DMS53 treated with DMSO at 0.1 percent for 48 hours (cell line): ENCODE data around the gene ADAMTSL2.

Experiments
- DNase-seq: peaks from one replicate; lab custom pipeline; 2025; ENCODE audit not compliant: unreplicated experiment; lab: John Stamatoyannopoulos, UW

The ADAMTSL2 gene

GRCh38 chr9:133584559-133585476 is 50.3 kb downstream of the ADAMTSL2 start:
- peak; percentile 48 for DNase-seq

DNA sequence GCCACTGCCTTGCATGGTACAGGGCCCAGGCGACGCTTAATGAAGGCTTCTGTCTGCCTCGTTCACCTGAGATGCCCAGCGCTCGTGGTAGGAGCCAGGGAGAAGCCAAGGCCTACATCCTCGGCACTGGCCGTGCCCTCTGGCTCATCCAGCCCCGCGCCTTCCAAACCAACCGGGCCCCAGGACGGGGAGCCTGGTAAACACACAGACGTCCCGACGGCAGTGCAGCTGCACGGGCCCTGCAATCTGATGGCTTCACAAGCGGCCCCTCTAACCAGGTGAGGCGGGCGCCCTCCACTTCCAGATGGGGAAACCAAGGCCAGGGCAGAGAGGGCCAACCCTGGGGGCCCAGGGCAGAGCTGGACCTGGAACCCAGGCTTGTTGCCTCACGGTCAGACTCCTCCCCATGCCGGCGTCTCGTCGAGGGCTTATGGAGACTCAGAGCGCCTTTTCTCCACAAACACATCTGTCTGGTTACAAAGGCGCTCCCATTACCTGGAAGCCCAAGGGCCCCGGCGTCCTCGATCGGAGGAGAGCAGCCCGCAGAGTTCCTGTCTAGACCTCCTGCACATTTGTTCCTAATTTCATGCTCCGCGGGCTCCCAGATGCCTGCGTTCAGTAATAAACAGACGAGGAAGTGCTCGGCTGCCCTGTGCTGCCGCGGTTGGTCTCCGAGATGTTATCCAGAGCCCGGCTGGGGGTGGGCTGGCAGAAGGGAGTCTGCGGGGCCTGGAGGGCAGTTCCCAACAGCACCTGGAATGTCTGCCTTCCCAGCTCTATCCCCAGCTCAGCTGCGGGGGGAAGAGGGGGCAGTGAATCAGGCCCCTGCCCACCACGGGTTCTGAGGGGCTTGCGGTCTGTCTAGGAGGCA is 51.2 kb downstream of the ADAMTSL2 start:
- DNase-seq, result no peak

DNA sequence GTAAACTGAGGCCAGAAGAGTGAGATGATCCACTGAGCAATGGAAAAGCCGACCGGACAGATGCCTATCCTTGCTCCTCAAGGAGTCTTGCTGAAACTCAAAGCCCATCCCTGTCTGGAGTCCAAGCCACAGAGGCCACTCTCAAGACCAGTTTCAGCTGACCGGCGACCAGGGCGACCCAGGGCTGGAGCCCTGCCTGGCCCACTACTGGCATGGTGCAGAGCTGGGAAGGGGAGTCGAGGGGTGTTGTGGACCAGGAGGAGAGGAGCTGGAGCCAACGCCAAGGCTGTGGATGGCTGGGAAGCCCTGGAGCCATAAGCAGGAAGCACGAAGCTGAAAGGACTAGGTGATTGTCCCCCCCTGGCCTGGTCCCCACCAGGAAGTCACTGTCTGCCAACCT is 52.5 kb downstream of the ADAMTSL2 start:
- DNase-seq, result no peak

- no peak for DNase-seq
Measured at GRCh38 chr9:133587466-133587865, 53.0 kb downstream of the ADAMTSL2 start.

DNA sequence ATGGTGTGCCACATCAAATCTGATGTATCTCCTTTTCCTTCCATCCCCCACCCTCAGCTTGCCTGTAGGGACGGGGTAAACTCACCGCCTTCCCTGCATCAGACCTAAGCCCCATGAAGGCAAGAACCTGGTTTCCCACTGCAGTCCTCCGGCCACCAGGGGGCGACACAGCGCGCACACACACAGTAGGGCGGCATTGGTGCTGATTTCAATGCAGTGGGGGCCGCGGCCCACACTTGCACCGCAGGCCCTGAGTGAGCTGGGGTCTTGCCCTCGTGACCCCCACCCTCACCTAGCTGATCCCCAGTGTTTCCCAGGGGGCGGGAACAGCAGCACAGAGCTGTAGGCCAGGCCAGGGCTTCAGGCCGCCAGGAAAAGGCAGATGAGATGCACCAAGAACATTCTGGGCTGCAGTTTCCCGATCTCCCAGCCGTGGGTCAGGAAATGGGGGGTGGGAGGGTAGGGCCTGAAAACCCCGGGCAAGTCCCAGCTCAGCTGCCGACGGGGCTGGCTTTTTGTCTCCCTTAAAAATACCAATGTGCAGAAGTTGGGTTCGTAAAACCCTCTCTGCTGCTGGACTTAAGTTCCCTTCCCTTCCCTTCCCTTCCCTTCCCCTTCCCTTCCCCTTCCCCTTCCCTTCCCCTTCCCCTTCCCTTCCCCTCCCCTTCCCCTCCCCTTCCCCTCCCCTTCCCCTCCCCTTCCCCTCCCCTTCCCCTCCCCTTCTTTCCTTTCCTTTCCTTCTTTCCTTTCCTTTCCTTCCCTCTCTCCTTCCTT is 55.1 kb downstream of the ADAMTSL2 start:
- DNase-seq, result no peak

GRCh38 chr9:133590231-133590855 is 55.8 kb downstream of the ADAMTSL2 start:
- no peak for DNase-seq

- DNase-seq, result peak; percentile 25
Measured at GRCh38 chr9:133591116-133591910, 56.8 kb downstream of the ADAMTSL2 start.

GRCh38 chr9:133591985-133592384 is 57.5 kb downstream of the ADAMTSL2 start:
- DNase-seq, result no peak

GRCh38 chr9:133592731-133593409 is 58.4 kb downstream of the ADAMTSL2 start:
- DNase-seq, result no peak

DNA sequence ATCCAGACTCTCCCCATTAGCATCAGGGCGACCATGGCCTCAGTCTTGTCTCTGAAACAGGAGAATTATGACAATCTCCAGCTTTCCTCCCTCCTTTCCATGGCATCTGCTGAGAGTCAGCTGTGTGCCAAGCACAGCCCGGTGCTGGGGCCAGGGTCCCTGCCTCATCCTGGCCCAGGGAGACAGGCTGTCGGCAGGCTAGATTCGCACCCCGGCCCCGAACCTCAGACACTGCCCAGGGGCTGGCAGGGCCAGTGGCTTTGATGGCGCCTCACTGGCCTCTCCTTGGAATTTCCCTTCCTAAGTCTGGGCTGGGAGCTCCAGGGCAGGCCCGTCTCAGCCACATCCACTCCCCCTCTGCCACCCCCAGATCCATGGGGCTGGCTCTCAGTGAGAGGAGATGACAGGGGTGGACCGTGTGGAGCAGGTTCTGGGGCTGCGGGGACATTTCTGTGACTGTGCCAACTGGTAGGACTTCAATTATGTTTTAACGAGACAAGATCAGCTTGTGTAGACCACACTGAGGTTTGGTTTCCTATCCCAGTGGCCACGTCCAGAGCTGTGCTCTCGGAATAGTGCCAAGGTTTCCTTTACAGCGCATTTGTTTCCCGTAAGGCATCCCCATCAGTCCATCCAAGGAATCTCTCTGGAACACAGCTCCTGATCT is 59.2 kb downstream of the ADAMTSL2 start:
- DNase-seq, result no peak

DNA sequence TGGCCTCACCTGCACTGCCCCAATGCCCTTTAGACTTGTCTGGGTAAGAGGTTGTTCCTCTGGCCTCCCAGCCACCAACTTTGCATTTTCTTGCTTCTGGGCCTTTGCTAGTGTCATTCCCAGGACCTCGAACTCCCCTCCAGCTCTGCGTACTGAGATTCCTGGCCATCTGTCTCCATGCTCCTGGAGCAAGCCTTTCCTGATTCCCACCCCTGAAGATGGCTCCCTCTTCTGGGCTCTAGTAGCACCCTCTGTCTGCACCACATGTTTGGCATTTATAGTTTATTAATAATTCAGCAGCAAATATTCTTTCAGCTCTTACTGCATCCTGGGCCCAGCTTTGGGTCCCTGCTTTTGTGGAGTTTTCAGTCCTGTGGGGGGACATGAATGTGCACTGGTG is 59.8 kb downstream of the ADAMTSL2 start:
- DNase-seq, result no peak

GRCh38 chr9:133595910-133596309 is 61.4 kb downstream of the ADAMTSL2 start:
- no peak for DNase-seq

DNA sequence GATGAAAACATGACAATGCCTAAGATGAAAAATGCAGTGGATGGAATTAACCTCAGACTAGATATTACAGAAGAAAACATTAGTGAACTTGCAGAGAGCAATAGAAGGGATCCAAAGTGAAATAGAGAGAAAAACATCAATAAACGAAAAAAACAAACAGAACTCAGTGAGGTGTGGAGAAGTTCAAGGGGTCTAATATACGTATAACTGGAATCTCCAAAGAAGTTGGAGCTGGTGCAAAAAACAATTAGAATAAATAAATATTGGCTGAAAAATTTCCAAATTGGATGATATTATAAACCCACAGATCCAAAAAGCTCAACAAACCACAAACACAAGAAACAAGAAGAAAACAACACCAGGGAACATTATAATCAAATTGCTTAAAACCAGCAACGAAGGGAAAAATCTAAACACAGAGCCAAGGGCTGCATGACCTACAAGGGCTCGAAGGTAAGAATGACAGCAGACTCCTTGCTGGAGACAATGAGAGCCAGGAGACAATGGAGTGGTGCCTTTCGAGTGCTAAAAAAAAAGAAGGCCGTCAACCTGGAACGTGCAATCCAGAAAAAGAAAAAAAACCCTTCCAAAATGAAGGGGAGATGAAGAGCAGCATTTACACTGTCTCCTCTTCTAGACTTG is 62.9 kb downstream of the ADAMTSL2 start:
- no peak for DNase-seq

- no peak for DNase-seq
Measured at GRCh38 chr9:133598978-133599377, 64.5 kb downstream of the ADAMTSL2 start.

GRCh38 chr9:133599470-133600173 is 65.1 kb downstream of the ADAMTSL2 start:
- DNase-seq, result no peak

- no peak for DNase-seq
Measured at GRCh38 chr9:133600739-133601138, 66.2 kb downstream of the ADAMTSL2 start.

DNA sequence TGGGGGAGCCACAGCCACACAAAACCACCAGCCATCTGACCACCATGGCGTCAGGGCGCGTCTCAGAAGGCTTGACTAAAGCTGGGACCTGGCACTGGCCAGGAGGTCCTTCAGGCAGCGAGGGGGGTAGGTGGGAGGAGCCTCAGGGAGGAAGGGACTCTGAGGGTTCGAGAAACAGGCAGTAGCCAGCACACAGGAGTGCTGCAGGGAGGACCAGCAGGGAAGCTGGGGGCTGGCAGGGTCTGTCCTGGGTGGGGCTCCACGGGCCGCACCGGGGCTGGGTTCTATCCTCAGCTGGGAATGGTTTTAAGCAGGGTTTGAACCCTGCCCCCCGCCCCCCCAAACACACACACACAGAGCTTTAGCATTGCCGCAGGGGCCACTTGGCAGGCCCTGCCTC is 67.2 kb downstream of the ADAMTSL2 start:
- no peak for DNase-seq

GRCh38 chr9:133602277-133602676 is 67.8 kb downstream of the ADAMTSL2 start:
- no peak for DNase-seq
